Panc1 (cell line): ENCODE results near the gene CA12.

Experiments
- POLR2AphosphoS5 ChIP-seq: IDR thresholded peaks from 2 replicates; pipeline ENCODE4 v1.6.1; 2012; ENCODE audit warnings: mild to moderate bottlenecking, low read depth, low read length, moderate library complexity
- SIN3A ChIP-seq: IDR thresholded peaks from 2 replicates; pipeline ENCODE4 v1.6.1; 2012; ENCODE audit warnings: low read depth, mild to moderate bottlenecking, low read length, moderate library complexity, borderline replicate concordance; ENCODE audit not compliant: insufficient read depth
- TCF7L2 ChIP-seq: IDR thresholded peaks from 2 replicates; pipeline ENCODE4 v1.6.1; 2011; ENCODE audit warnings: mild to moderate bottlenecking, low read depth, low read length, inconsistent platforms
- TF ChIP-seq, protein P1 (sequence below): fragments of 450-650 bp; IDR thresholded peaks from 2 replicates; pipeline ENCODE4 v1.5.1; 2017; ENCODE audit warnings: mild to moderate bottlenecking
- TF ChIP-seq, protein P2 (sequence below), 2 experiments: IDR thresholded peaks; 2 replicates each; pipeline ENCODE4 v1.6.1; 2011 to 2012; ENCODE audit warnings: low read depth in 2 of 2, control low read depth in 1 of 2, low read length in 1 of 2, mild to moderate bottlenecking in 1 of 2, moderate library complexity in 1 of 2; ENCODE audit not compliant: insufficient read depth in 1 of 2

DNA sequence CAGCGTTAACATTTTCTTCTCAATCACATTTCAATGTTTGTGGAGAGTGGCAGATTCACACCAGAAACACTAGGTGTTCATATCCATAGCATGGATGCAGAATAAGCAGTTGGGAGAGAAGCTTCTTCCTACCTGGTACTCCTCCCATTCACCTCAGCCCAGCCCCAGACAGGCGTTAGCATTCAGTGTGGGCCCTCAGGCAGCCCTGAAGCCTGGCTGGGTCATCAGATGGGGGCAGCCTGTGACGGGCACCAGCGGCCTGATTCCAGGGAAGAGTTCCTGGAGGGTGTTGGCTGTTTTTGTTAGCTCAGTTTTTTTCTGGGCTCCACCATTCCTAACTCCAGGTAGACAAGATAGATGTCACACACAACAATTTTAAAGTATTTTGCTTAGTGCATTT lies 73.2 kb downstream of the CA12 start:
- TF ChIP-seq, protein P1, sequence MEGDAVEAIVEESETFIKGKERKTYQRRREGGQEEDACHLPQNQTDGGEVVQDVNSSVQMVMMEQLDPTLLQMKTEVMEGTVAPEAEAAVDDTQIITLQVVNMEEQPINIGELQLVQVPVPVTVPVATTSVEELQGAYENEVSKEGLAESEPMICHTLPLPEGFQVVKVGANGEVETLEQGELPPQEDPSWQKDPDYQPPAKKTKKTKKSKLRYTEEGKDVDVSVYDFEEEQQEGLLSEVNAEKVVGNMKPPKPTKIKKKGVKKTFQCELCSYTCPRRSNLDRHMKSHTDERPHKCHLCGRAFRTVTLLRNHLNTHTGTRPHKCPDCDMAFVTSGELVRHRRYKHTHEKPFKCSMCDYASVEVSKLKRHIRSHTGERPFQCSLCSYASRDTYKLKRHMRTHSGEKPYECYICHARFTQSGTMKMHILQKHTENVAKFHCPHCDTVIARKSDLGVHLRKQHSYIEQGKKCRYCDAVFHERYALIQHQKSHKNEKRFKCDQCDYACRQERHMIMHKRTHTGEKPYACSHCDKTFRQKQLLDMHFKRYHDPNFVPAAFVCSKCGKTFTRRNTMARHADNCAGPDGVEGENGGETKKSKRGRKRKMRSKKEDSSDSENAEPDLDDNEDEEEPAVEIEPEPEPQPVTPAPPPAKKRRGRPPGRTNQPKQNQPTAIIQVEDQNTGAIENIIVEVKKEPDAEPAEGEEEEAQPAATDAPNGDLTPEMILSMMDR: no peak
- no peak for TF ChIP-seq POLR2AphosphoS5
- TF ChIP-seq TCF7L2: no peak
- TF ChIP-seq SIN3A: no peak
- TF ChIP-seq, protein P2, sequence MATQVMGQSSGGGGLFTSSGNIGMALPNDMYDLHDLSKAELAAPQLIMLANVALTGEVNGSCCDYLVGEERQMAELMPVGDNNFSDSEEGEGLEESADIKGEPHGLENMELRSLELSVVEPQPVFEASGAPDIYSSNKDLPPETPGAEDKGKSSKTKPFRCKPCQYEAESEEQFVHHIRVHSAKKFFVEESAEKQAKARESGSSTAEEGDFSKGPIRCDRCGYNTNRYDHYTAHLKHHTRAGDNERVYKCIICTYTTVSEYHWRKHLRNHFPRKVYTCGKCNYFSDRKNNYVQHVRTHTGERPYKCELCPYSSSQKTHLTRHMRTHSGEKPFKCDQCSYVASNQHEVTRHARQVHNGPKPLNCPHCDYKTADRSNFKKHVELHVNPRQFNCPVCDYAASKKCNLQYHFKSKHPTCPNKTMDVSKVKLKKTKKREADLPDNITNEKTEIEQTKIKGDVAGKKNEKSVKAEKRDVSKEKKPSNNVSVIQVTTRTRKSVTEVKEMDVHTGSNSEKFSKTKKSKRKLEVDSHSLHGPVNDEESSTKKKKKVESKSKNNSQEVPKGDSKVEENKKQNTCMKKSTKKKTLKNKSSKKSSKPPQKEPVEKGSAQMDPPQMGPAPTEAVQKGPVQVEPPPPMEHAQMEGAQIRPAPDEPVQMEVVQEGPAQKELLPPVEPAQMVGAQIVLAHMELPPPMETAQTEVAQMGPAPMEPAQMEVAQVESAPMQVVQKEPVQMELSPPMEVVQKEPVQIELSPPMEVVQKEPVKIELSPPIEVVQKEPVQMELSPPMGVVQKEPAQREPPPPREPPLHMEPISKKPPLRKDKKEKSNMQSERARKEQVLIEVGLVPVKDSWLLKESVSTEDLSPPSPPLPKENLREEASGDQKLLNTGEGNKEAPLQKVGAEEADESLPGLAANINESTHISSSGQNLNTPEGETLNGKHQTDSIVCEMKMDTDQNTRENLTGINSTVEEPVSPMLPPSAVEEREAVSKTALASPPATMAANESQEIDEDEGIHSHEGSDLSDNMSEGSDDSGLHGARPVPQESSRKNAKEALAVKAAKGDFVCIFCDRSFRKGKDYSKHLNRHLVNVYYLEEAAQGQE (IDR thresholded peaks at IDR 0.05; ENCODE audit: insufficient read depth in 1 of 2, low read depth in 2 of 2, low read length in 1 of 2): no peak
